GM12801 (cell line): ENCODE data around the gene IL1RAPL2.

Experiments
- TF ChIP-seq, protein P1 (sequence below): IDR thresholded peaks from one replicate; pipeline ENCODE4 v1.5.1; 2011; ENCODE audit warnings: control low read depth; ENCODE audit not compliant: insufficient read length; ENCODE audit errors: extremely low read depth

IL1RAPL2 gene

DNA sequence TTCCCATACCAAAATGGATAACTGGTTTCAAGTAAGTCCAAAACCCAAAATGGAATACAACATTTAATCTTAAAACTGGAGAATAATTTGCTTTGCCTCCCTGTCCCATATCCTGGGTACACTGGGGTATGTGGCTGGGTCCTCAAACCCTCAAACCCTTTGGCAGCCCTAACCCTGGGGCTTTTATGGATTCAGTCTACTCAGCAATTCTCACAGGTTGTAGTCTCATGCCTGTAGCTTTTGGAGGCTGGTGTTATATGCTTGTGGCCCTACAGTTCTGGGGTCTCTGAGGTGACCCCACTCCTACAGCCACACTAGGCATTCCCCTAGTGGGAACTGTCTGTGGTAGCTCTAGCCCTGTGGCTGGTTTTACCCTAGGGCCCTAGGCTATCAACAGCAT lies 1145.8 kb downstream of the IL1RAPL2 start:
- TF ChIP-seq, protein P1, sequence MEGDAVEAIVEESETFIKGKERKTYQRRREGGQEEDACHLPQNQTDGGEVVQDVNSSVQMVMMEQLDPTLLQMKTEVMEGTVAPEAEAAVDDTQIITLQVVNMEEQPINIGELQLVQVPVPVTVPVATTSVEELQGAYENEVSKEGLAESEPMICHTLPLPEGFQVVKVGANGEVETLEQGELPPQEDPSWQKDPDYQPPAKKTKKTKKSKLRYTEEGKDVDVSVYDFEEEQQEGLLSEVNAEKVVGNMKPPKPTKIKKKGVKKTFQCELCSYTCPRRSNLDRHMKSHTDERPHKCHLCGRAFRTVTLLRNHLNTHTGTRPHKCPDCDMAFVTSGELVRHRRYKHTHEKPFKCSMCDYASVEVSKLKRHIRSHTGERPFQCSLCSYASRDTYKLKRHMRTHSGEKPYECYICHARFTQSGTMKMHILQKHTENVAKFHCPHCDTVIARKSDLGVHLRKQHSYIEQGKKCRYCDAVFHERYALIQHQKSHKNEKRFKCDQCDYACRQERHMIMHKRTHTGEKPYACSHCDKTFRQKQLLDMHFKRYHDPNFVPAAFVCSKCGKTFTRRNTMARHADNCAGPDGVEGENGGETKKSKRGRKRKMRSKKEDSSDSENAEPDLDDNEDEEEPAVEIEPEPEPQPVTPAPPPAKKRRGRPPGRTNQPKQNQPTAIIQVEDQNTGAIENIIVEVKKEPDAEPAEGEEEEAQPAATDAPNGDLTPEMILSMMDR = no peak

DNA sequence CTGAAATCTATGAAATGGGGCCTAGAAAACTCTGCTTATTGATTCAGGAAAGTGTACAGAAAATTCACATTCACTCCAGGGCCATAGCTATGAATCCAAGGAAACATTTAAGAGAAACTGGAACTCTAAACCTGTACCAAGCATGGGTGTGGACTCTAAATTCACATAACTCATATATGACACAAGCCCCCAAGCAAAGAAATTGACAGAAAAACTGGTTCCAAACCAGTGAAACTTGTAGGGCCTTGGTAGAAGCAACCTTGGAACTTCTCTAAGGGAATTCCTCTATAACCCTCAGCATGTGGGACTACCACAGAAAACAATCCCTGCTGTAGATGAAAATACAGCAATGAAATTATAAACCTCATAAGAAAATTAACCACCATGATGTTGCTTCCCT lies 1149.7 kb downstream of the IL1RAPL2 start:
- TF ChIP-seq, protein P1 = no peak

DNA sequence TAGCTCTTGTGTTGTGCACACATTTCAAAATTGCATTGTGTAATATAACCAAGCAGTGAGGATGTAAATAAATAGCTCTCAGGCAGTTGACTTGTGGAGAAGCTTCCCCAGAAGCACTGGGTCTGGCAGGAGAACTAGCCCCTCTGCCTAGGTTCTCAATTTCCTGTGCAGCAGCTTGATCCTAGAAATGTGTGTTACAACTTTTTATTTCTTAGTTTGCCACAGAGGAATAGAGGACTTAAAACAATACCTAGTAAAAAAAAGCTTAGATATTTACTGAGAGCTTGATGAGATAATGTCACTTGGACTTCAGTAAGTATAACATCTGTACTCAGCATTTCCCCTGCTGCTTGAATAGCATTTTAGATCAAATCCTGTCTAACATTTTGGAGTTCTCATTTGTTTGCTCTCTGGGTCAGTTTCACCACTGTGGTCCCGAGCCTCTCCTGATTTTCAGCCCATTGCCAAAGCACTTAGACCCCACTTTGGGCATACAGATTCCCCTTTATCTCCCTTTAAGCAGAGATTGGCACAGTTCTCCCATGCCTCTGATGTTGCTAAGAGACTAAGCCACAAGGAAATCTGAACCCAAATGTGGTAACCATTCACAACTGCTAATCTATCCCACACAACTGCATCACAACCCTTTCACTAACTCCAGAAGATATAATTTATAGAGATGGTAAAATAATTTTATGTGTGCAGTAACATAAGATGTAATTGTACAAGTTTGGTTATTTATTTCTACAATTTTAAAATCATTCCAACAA lies 1158.2 kb downstream of the IL1RAPL2 start:
- TF ChIP-seq, protein P1 = no peak

DNA sequence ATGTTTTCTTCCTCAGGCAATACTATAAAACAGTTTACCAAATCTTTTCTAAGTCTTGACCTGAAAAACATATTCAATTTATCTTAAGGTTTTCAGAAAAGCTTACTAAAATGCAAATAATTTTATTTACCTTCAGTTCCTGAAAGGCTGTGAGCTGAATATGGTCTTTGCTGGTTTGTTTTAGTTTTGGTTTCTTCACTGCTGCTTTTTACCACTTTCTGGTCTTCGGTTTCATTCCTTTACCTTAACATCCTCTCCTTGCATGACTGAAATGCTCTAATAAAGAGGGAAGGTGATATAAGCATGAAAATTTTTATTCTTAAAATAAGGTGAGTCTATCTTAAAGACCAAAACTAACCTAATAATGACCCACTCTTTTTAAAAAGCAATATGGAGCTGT lies 1159.2 kb downstream of the IL1RAPL2 start:
- TF ChIP-seq, protein P1 = no peak

DNA sequence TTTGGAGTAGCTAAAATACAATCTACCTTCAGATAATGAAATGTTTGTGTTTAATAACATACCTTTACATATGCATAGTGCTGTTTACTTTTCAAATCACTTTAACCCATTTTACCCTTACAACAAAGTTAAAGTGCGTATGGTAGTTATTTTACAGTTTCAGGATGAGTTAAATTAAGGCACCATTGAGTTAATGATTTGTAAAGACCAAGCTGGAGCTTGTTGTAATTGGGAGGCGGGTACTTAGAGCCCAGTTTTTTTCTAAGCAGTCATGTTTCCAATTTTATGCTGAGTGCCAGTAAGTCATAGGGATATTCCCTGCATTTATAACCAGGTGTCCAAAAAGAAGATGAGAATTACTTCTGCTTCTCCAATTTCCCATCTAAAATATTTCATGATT lies 1172.2 kb downstream of the IL1RAPL2 start:
- TF ChIP-seq, protein P1 = no peak

DNA sequence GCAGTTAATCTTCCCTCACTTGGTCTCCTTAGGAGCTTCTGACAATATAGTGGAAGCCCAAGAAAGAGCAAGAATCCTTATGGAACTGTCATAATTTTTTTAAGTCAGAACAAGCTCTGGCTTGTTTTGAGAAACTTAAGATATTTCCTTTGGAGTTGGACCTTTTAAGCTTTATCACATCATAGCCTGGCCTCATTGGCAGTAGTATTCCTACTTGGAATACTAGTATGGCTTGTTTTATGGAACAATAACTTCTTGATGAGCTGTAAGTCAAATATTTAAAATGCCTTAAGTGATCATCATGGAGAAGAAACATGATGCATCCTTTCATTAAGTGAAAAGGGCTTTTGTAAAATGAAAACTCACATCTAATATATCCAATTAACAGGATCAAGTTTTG lies 1178.3 kb downstream of the IL1RAPL2 start:
- TF ChIP-seq, protein P1 = no peak

DNA sequence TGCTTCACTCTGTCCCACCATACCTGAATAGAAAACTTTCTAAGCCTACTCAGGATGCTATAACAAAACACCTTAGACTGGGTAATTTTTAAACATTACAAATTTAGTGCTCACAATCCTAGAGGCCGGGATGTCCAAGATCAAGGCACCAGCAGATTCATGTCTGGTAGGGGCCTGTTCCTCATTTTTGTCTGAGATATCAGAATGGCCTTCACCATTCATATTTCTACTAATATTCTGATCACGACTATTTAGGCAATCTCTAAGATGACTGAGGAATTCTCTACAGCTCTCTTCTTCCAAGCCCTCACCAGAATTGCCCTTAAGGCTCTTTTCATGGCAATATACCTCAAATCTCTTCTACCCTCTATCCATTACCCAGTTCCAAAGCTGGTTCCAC lies 1178.9 kb downstream of the IL1RAPL2 start:
- TF ChIP-seq, protein P1 = no peak
